Fibroblast of villous mesenchyme (primary cell): Measurements from ENCODE around the gene GRM4. TPM values are rescaled to one million over a fixed set of nuclear protein-coding genes. Genes with fewer than 3 reads are reported as not detected.
A peak's percentile ranks its signal among the peaks of the same experiment; 100 is the strongest.

ENCODE experiments used
- DNase-seq: peaks from one replicate; pipeline ENCODE4 v3.0.0-alpha.2; 2010; ENCODE audit warnings: low read depth
- H3K4me3 ChIP-seq: 2 replicates; pipeline ENCODE4 v1.5.1; 2011; ENCODE audit warnings: low read depth, mild to moderate bottlenecking, low read length
- total RNA-seq: library from RNA; depleted of rRNA; stranded (reverse); fragments of >200 nt; gene quantifications from 2 replicates; pipeline ENCODE4 v1.2.3, GENCODE V29; 2012
- TF ChIP-seq, protein P1 (sequence below): IDR thresholded peaks from 2 replicates; pipeline ENCODE4 v1.5.1; 2012; ENCODE audit warnings: low read depth, mild to moderate bottlenecking, low read length; ENCODE audit not compliant: insufficient read depth

The GRM4 gene
- total RNA-seq, 1 donor, result under 0.01 TPM

DNA sequence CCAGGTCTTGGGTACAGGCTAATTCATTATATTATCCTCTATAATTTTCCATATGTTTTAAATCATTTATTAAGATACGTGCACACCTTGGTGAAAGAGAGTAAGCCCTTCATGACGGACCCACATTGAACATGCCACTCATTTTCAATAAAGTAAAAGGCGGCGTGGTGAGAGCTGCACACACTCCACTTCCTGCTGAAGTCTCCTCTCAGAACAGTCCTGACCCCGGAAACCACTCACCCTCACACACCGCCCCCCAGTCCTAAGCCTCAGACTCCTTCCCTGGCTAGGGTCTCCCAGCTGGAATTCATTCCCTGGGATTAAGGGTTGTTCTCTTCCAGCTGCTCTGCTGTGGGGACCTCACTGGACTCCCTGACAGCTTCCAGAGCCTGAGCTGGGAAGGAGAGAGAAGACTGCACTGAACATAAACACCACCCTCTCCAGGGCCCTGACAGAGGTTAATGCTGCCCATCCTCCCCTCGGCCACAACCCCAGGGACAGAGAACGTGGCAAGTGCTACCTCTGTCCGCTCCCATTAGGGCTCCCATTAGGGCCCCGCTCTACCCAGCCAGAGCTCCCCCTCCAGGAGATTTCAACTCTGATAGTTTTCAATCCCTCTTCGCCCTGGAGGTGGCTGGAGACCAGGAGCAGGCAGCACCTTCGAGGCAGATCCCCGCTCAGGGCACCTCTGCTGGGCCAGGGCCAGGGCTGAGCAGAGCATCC, 24.8 kb downstream of the GRM4 start:
- peak; percentile 3 for DNase-seq
- TF ChIP-seq, protein P1, sequence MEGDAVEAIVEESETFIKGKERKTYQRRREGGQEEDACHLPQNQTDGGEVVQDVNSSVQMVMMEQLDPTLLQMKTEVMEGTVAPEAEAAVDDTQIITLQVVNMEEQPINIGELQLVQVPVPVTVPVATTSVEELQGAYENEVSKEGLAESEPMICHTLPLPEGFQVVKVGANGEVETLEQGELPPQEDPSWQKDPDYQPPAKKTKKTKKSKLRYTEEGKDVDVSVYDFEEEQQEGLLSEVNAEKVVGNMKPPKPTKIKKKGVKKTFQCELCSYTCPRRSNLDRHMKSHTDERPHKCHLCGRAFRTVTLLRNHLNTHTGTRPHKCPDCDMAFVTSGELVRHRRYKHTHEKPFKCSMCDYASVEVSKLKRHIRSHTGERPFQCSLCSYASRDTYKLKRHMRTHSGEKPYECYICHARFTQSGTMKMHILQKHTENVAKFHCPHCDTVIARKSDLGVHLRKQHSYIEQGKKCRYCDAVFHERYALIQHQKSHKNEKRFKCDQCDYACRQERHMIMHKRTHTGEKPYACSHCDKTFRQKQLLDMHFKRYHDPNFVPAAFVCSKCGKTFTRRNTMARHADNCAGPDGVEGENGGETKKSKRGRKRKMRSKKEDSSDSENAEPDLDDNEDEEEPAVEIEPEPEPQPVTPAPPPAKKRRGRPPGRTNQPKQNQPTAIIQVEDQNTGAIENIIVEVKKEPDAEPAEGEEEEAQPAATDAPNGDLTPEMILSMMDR, result no peak
- no peak overlapping the region for H3K4me3 ChIP-seq

DNA sequence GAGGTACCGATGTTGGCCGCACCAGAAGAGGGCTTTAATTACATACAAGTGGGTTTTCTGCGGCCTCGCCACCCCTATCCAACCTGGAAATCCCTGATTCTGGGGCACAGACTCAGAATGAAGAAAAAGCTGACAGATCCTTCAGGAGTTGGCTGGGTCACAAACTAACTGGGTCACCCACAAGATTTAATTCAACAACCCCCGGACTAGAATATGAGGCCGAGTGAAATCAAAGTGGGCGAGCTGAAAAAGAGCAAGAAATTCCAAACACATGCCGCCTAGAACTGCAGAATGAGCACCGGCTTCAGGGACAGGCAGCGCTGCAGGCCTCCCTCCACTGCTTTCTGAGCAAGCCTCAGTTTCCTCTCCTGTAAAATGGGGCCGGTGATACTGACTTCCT, 30.0 kb downstream of the GRM4 start:
- DNase-seq, result no peak
- TF ChIP-seq, protein P1, result no peak
- no peak overlapping the region for H3K4me3 ChIP-seq

DNA sequence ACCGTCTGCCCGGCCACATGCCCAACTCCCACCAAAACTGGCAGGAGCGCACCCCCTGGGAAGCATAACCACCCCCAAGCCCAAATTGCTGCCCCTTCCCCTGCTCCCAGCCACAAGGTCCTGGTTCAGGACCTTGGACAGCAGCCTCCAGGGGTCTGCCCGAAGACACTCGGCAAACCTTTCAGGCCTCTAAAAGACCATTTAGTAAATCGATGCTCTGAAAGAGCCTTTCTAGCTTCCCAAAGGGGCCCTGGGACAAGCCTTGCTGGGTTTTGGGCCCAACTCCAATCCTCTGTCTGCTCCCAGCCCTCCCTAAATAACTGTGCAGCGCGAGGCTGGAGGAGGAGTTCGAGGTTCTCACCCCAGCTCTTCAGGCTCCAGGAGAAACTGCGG, 30.5 kb downstream of the GRM4 start:
- peak; percentile 29 for DNase-seq
- H3K4me3 ChIP-seq, result no peak overlapping the region
- TF ChIP-seq, protein P1, result no peak

DNA sequence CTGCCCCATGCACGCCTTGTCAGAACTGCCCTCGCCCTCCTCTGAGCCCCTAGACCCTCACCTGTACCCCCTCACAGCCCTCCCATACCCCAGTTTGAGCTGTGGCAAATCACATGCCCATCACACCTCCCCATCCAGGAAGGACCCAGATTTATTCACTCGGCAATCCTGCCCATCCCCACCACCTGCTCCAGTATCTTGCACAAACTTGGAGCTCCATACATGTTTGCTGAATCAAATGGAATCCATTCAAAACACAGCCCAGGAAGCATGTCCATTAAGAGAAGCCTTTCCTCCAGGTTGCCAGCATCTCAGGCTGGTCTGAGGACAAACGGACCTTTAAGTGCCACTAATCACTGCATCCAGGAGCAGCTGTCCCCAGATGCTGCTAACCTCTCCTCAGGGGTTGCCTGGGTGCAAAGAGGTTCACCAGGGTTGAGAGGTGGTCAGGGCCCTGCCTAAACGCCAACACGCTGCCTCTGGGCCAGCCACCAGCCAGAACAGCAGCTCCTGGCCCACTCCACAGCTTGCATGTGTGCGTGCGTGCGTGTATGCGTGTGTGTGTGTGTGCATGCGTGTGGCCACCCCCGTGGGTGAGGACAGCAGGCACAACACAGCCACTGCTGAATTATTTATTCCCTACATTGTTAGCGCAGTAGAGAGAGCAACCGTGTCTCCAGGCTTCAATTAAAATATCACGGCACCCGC, 31.0 kb downstream of the GRM4 start:
- H3K4me3 ChIP-seq, result no peak overlapping the region
- no peak for DNase-seq
- TF ChIP-seq, protein P1, result no peak

DNA sequence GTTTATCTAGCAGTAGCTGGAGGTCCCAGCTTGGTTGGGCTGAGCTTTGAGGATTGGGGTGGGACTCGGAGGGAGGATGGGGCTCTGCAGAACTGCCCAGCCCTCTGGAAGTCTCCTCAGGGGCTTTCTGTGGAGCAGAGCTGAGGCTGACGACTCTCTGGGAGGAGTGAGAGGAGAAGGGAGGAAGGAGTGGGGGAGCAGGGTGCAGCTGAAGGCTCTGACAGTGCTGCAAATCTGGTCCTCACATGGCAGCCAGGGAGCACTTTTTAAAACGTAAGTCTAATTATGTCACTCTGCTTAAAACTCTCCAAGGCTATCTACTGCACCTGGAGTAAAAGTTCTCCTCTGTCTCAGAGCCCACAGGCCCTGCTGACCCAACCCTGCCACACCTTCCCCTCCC, 32.4 kb downstream of the GRM4 start:
- DNase-seq, result no peak
- TF ChIP-seq, protein P1, result no peak
- no peak overlapping the region for H3K4me3 ChIP-seq

DNA sequence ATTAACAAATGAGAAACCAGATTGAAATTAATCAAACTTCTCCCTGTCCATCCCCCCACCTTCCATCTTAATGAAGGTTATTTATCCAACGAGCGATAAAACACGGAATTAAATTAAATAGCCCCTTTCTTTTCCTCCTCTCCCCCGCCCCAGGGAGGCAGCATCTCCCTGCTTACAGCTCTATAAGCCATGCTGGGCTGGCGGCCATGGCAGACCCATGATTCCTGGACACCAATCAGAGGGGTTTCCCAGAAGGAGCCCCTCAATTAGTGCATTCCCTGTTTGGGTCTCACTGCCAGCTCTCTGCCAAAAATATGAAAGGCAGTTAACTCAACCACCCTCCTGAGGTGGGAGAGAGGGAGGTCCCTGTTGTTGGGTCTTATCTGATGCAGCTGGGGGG, 33.8 kb downstream of the GRM4 start:
- no peak for DNase-seq
- no peak overlapping the region for H3K4me3 ChIP-seq
- TF ChIP-seq, protein P1, result no peak
